ENCODE measurements around the gene MPP3. TPM values are rescaled to one million over a fixed set of nuclear protein-coding genes. Genes with fewer than 3 reads are reported as not detected.

Gene MPP3
- total RNA-seq, 1 experiment from 2014 or later = 34.3 TPM

GRCh38 chr17:43846221-43846712 is 13.3 kb upstream of the MPP3 start:
- no TSS peak for BruUV-seq (replicated peaks)
- DNase-seq (peak; percentile 90), ATAC-seq (peak; percentile 90)
- no peak overlapping the region for H3K27ac ChIP-seq (ENCODE audit: low read length)
- H4K20me1 ChIP-seq (ENCODE audit: low read length) = no peaks in the 10 kb centered on the region
- intact Hi-C loops (cut with micrococcal nuclease) = loop anchor here (1.0 to 2.0 kb wide), 4 partner anchors 56 to 152 kb away; partner anchors contain the start of gene DUSP3
- no peak for TF ChIP-seq EZH2phosphoT487 (IDR thresholded peaks at IDR 0.05; ENCODE audit: borderline replicate concordance, low read length)
- TF ChIP-seq CTCF (conservative IDR thresholded peaks at IDR 0.05; ENCODE audit: low read depth, low read length) = peak; percentile 97
- no peak for TF ChIP-seq EZH2 (IDR thresholded peaks at IDR 0.05; ENCODE audit: low read length, unreplicated experiment)
- ChIA-PET CTCF (interaction anchor here (0.5 to 1.5 kb wide), 12 partner anchors 34 to 534 kb away, joined by 3 to 31 read pairs (median 4); partner anchors contain the start of gene DUSP3), POLR2A (ENCODE audit: unreplicated experiment) (interaction anchor here (0.9 kb wide), 1 partner anchor 68 kb away, joined by 20 read pairs; the partner anchor contains the start of gene DUSP3)
- H3K9me3 ChIP-seq (ENCODE audit: low read length) = no peaks in the 10 kb centered on the region
- H2AFZ ChIP-seq (ENCODE audit: low read length) = peak overlapping the region; percentile 66
- peaks cover 7% of the 10 kb centered on the region for H3K27me3 ChIP-seq (ENCODE audit: low read length)
- H3K4me1 ChIP-seq (ENCODE audit: insufficient read depth, low read length) = peaks cover 15% of the 10 kb centered on the region
- no peak overlapping the region for H3K4me2 ChIP-seq (ENCODE audit: low read length)
- no peaks in the 10 kb centered on the region for H3K79me2 ChIP-seq (ENCODE audit: low read length)
- no peaks in the 10 kb centered on the region for H3K9me2 ChIP-seq (replicated peaks; ENCODE audit: low read length)
- no peaks in the 10 kb centered on the region for H3F3A ChIP-seq (ENCODE audit: low read length, unreplicated experiment)
- H3K36me3 ChIP-seq (ENCODE audit: low read depth, low read length) = no peaks in the 10 kb centered on the region
- no peak overlapping the region for H3K4me3 ChIP-seq (ENCODE audit: low read length)
- H3K9ac ChIP-seq (ENCODE audit: low read length) = no peak overlapping the region

GRCh38 chr17:43845766-43846165 is 12.8 kb upstream of the MPP3 start:
- intact Hi-C loops (cut with micrococcal nuclease) = loop anchor here (1.0 to 2.0 kb wide), 4 partner anchors 55 to 151 kb away; partner anchors contain the start of gene DUSP3
- ChIA-PET POLR2A (ENCODE audit: unreplicated experiment) (interaction anchor here (0.9 kb wide), 1 partner anchor 67 kb away, joined by 20 read pairs; the partner anchor contains the start of gene DUSP3), CTCF (interaction anchor here (0.5 to 1.5 kb wide), 10 partner anchors 35 to 535 kb away, joined by 3 to 31 read pairs (median 4); partner anchors contain the start of gene DUSP3)

More at GRCh38 chr17:43845766-43846165, 12.8 kb upstream of the MPP3 start:
- Histone ChIP-seq H3K36me3 (ENCODE audit: low read depth, low read length) (no peaks in the 10 kb centered on the region), H3K4me1 (ENCODE audit: insufficient read depth, low read length) (peaks cover 20% of the 10 kb centered on the region), H4K20me1 (ENCODE audit: low read length) (no peaks in the 10 kb centered on the region), H3K9ac (ENCODE audit: low read length) (no peak overlapping the region), H3K9me2 (replicated peaks; ENCODE audit: low read length) (no peaks in the 10 kb centered on the region), H3K27ac (ENCODE audit: low read length) (no peak overlapping the region), H2AFZ (ENCODE audit: low read length) (peak overlapping the region; percentile 66), H3K4me3 (ENCODE audit: low read length) (no peak overlapping the region), H3K9me3 (ENCODE audit: low read length) (no peaks in the 10 kb centered on the region), H3F3A (ENCODE audit: low read length, unreplicated experiment) (no peaks in the 10 kb centered on the region), H3K79me2 (ENCODE audit: low read length) (no peaks in the 10 kb centered on the region), H3K27me3 (ENCODE audit: low read length) (peaks cover 5% of the 10 kb centered on the region; the same call in 1 of the 2 replicates), H3K4me2 (ENCODE audit: low read length) (no peak overlapping the region)
- no TSS peak for BruUV-seq (replicated peaks)
- no peak for DNase-seq
- TF ChIP-seq EZH2 (IDR thresholded peaks at IDR 0.05; ENCODE audit: low read length, unreplicated experiment) (no peak), CTCF (conservative IDR thresholded peaks at IDR 0.05; ENCODE audit: low read depth, low read length) (no peak), EZH2phosphoT487 (IDR thresholded peaks at IDR 0.05; ENCODE audit: borderline replicate concordance, low read length) (no peak)
- no peak for ATAC-seq
